HG03354 (cell line): Measurements from ENCODE around the gene RTL1.

Experiments used
- ATAC-seq: cut with Tn5 transposase; IDR thresholded peaks from one replicate; pipeline ENCODE4 v1.9.1; 2021; ENCODE audit warnings: mild to moderate bottlenecking; ENCODE audit not compliant: unreplicated experiment, poor library complexity, severe bottlenecking

Gene RTL1

DNA sequence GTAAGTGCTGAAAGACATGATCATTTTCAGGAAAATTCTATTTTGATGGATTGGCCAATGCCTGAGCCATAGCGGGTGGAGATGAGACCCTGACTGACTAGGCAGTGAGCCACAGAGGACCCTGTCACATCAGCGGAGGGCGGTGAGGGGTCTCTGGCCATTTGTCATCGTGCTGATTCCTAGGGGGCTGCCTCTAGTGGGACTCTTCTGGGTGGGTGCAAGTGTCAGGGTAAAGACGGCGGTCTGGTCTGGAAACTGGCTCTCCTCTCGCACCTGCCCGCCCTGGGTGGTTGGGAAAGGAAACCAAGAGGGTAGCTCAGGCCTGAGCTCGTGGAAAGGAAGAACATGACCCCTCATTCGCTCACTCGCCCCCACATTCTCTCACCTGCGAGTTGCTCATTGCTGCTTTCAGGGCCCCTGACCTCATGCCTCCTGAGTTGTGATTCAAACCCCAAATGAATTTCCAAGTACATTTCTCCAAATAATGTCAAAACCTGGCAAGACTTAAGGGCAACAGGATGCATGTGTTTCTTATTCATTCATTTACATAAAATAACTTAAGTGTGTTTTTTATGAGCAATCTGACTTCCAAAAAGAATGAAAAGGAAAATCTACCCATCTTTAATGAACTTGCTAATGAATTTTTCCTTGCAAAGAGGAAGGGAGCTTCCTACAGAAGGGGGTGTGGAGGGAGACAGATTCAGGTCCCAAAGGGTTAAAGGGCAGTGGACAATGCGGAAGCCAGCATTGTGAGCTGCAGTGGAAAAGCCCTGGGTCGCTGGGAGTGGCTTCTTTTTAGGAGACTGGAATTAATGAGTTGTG, 64.8 kb downstream of the RTL1 start:
- no peak for ATAC-seq

DNA sequence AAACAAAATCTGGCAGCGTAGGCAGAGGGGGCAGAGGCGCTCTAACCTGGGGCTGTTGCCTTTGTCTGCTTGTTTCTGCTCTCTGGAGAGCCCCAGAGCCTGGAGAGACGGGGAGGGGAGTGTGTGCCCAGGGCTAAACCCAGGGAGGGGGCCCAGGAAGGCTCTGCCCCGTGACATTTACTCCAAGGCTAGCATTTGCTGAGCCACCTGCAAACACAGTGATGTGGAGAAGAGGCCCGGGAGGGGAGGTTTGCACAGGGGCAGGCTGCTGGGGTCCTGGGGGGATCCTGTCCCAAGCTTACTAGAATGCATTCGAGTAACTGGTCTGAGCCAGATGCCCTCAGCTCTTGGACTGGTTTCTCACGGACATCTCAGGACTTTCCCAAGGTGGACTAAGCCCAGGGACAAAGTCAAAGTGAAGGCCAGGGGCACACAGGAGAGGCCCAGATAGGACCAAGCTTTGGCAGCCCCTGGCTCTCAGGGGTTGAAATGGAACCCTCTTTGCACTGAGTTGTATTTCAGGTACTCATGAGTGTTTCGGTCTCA, 65.6 kb downstream of the RTL1 start:
- ATAC-seq = no peak

- no peak for ATAC-seq
Observed at GRCh38 chr14:100836941-100837804, 66.3 kb downstream of the RTL1 start.

- no peak for ATAC-seq
Observed at GRCh38 chr14:100836311-100836805, 67.2 kb downstream of the RTL1 start.

DNA sequence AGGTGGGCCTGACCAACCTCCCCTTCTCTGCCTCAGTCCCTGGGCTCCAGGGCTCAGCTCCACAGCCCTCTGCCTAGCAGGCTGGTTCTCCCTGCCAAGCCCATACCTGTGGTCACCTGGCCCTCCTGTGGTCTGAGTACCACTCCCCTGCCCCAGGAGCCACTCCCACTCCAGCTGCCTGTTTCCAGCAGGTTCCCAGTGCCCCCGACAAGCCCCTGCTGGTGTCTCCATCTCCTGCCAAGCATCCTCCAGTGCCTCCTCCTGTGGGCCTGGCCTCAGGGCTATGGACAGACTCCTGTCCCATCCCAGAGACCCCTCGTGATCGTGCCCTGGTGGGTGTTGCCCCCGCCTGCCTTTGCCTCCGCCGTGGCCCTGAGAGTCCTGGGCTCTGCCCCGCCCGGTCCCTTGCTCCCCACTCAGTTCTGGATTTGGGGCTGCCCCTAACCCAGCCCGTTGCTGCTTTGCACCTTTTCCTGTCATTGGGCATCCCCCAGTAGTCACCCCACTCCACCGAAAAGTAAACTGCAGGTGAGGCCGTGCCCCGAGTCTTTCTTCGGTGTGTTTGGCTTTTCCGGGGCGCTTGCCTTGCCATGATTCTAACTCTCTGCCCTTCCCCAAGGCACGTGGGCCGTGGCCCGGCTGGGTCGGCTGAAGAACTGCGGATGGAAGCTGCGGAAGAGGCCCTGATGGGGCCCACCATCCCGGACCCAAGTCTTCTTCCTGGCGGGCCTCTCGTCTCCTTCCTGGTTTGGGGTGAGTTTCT, 67.8 kb downstream of the RTL1 start:
- ATAC-seq = no peak

DNA sequence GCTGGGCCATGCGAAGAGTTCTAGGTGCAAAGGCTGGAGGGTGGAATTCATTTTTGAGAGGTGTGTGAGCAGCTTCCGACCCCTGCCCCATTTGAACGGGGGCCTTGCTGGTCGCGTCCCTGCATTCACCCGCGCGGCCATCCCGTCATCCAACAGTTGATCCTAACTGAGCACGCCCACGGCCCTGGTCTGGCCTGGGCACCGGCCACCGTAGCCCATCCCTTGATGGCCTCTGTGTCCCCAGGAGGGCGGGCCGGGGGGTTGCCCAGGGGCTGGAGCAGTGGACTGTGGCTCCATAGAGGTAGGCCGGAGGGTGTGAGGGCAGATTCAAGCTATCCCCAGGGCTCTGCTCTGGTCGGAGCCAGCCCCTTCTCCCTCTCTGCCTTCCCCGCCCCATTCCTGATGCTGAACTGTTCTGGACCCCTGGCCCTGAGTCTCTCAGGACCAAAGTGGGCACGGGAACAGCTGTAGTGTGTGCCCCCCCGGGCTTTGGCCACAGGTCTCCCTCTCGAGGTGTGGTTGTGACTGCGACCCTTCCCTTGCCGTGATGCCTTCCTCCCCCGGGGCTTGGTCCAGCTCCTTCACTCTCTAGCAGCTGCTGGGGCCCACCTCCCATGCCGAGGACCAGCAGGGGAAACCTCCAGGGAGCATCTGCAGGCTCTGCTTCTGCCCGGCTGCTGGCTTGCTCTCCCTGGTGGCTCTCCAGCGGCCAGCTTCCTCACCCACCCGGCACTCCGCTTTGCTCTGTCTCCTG, 68.6 kb downstream of the RTL1 start:
- ATAC-seq = no peak

DNA sequence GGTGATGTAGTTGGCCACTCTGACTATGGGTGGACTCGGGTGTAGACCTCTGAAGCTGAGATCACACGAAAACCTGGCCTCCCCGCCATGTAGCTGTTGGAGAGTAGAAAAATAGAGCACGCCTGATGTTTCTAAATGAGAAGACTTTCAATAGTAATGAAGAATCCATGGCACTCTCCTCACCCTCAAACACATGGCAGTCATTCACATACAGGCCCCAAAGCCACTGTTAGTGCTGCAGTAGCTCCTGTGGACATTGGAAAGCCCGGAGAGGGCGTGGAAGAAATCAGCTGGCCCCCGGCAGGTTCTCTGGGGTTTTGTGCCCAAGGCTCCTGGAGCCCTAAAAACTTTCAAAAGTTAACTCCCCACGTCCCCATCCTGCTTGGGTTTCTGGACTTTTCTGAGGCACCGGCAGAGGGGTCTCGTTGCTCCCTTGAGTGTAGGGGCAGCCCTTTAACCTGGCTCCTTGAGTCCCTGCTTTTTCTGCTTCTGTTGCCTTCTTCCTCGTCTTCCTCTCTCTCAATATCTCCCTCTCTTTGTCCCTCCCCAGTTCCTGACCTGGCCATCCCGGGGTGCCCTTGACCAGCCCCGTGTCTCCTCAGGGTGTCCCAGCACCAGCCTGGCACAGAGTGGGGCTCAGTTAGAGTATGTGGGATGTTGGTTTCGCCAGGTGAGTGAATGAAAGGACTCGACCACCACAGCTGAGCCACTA, 69.3 kb downstream of the RTL1 start:
- no peak for ATAC-seq

GRCh38 chr14:100832311-100832960, 71.1 kb downstream of the RTL1 start:
- no peak for ATAC-seq

GRCh38 chr14:100830681-100831080, 72.8 kb downstream of the RTL1 start:
- ATAC-seq = no peak
